ENCODE results near the gene ENTPD1.

The ENTPD1 gene

GRCh38 chr10:95833042-95833610 is 77.2 kb downstream of the ENTPD1 start:
- FAIRE-seq: no peak

GRCh38 chr10:95834406-95834805 is 78.4 kb downstream of the ENTPD1 start:
- FAIRE-seq: no peak

GRCh38 chr10:95835149-95835860 is 79.3 kb downstream of the ENTPD1 start:
- FAIRE-seq: no peak

- no peak for FAIRE-seq
These were observed 79.9 kb downstream of the ENTPD1 start for GRCh38 chr10:95835911-95836310.

GRCh38 chr10:95836610-95837355 is 80.8 kb downstream of the ENTPD1 start:
- no peak for FAIRE-seq

- FAIRE-seq: no peak
These were observed 81.4 kb downstream of the ENTPD1 start for GRCh38 chr10:95837356-95837776.

GRCh38 chr10:95837783-95838182 is 81.8 kb downstream of the ENTPD1 start:
- no peak for FAIRE-seq

GRCh38 chr10:95840121-95840520 is 84.2 kb downstream of the ENTPD1 start:
- FAIRE-seq: no peak

GRCh38 chr10:95840681-95841080 is 84.7 kb downstream of the ENTPD1 start:
- no peak for FAIRE-seq

- peak; percentile 93 for FAIRE-seq
These were observed 85.9 kb downstream of the ENTPD1 start for GRCh38 chr10:95841661-95842498.

- FAIRE-seq: no peak
These were observed 89.4 kb downstream of the ENTPD1 start for GRCh38 chr10:95845411-95845810.

- FAIRE-seq: no peak
These were observed 91.0 kb downstream of the ENTPD1 start for GRCh38 chr10:95847007-95847406.

GRCh38 chr10:95848841-95849240 is 92.9 kb downstream of the ENTPD1 start:
- no peak for FAIRE-seq

- FAIRE-seq: no peak
These were observed 94.8 kb downstream of the ENTPD1 start for GRCh38 chr10:95850791-95851190.

- FAIRE-seq: no peak
These were observed 104.4 kb downstream of the ENTPD1 start for GRCh38 chr10:95860166-95860940.

- FAIRE-seq: no peak
These were observed 105.4 kb downstream of the ENTPD1 start for GRCh38 chr10:95861386-95861785.

GRCh38 chr10:95864906-95865813 is 109.2 kb downstream of the ENTPD1 start:
- FAIRE-seq: no peak

GRCh38 chr10:95865814-95866466 is 110.0 kb downstream of the ENTPD1 start:
- FAIRE-seq: no peak

- no peak for FAIRE-seq
These were observed 110.5 kb downstream of the ENTPD1 start for GRCh38 chr10:95866467-95866842.

- no peak for FAIRE-seq
These were observed 111.9 kb downstream of the ENTPD1 start for GRCh38 chr10:95867866-95868265.
